Neuronal stem cell (in vitro differentiated cells): ENCODE measurements around the gene KRTAP4-5.
"Not testable (repeated sequence)": the region's sequence is repeated elsewhere in the genome, so short reads cannot be mapped to it uniquely, and the experiment has no call there.

Source experiments
- DNase-seq: peaks from one replicate; pipeline ENCODE4 v3.0.0-alpha.2; 2013; ENCODE audit warnings: low spot score
- H2AFZ ChIP-seq: one replicate; pipeline ENCODE4 v1.6.1; 2013; ENCODE audit warnings: mild to moderate bottlenecking, low read length, inconsistent platforms
- H2AK5ac ChIP-seq: 2 replicates; pipeline ENCODE4 v1.6.1; 2013; ENCODE audit warnings: low read depth, mild to moderate bottlenecking, inconsistent platforms, low read length, moderate library complexity, mixed read lengths
- H2BK120ac ChIP-seq: 2 replicates; pipeline ENCODE4 v1.6.1; 2013; ENCODE audit warnings: low read depth, mild to moderate bottlenecking, inconsistent platforms, low read length, moderate library complexity, mixed read lengths
- H2BK12ac ChIP-seq: one replicate; pipeline ENCODE4 v1.6.1; 2013; ENCODE audit warnings: low read length, inconsistent platforms
- H2BK15ac ChIP-seq: 2 replicates; pipeline ENCODE4 v1.6.1; 2013; ENCODE audit warnings: mild to moderate bottlenecking, low read length, inconsistent platforms, mixed read lengths
- H2BK5ac ChIP-seq: one replicate; pipeline ENCODE4 v1.6.1; 2013; ENCODE audit warnings: inconsistent platforms, mild to moderate bottlenecking, low read length, moderate library complexity
- H3K14ac ChIP-seq: one replicate; pipeline ENCODE4 v1.6.1; 2013; ENCODE audit warnings: low read length, inconsistent platforms
- H3K18ac ChIP-seq: 2 replicates; pipeline ENCODE4 v1.6.1; 2013; ENCODE audit warnings: low read length, inconsistent platforms
- H3K23ac ChIP-seq: 2 replicates; pipeline ENCODE4 v1.6.1; 2013; ENCODE audit warnings: low read depth, mild to moderate bottlenecking, mixed read lengths, low read length, inconsistent platforms; ENCODE audit not compliant: poor library complexity
- H3K27ac ChIP-seq: replicated peaks from 3 replicates; pipeline ENCODE4 v1.5.1; 2013; ENCODE audit warnings: low read length, inconsistent platforms
- H3K27me3 ChIP-seq, 3 experiments: 2 replicates each; pipeline ENCODE4 v1.6.1; 2013; ENCODE audit warnings: low read length in 3 of 3, mild to moderate bottlenecking in 2 of 3, inconsistent platforms in 1 of 3, low read depth in 1 of 3, mixed read lengths in 1 of 3, moderate library complexity in 1 of 3; ENCODE audit not compliant: control insufficient read depth in 3 of 3, insufficient read depth in 3 of 3
- H3K36me3 ChIP-seq, 2 donors: replicated peaks in 1 of 2; 2 replicates each; pipeline ENCODE4 v1.6.1; 2013; ENCODE audit warnings: low read length in 2 of 2; ENCODE audit not compliant: control insufficient read depth in 2 of 2, insufficient read depth in 2 of 2
- H3K4ac ChIP-seq: 2 replicates; pipeline ENCODE4 v1.6.1; 2013; ENCODE audit warnings: inconsistent platforms, mild to moderate bottlenecking, low read length, moderate library complexity
- H3K4me1 ChIP-seq, 2 donors: 1 replicate in 1 of 2; 2 replicates in 1 of 2; pipeline ENCODE4 v1.6.1; 2013; ENCODE audit warnings: low read length in 2 of 2, low read depth in 1 of 2; ENCODE audit not compliant: control insufficient read depth in 2 of 2, insufficient read depth in 1 of 2
- H3K4me2 ChIP-seq: one replicate; pipeline ENCODE4 v1.6.1; 2013; ENCODE audit warnings: mild to moderate bottlenecking, low read length, inconsistent platforms; ENCODE audit not compliant: insufficient read depth, poor library complexity, severe bottlenecking
- H3K4me3 ChIP-seq, 2 donors: 2 replicates each; pipeline ENCODE4 v1.5.1; 2013; ENCODE audit warnings: low read length in 2 of 2, mild to moderate bottlenecking in 2 of 2, inconsistent platforms in 1 of 2, moderate library complexity in 1 of 2
- H3K79me1 ChIP-seq: one replicate; pipeline ENCODE4 v1.6.1; 2013; ENCODE audit warnings: low read depth, mild to moderate bottlenecking, inconsistent platforms, low read length, moderate library complexity
- H3K9ac ChIP-seq: one replicate; pipeline ENCODE4 v1.6.1; 2013; ENCODE audit warnings: mild to moderate bottlenecking, low read depth, low read length, inconsistent platforms; ENCODE audit not compliant: poor library complexity
- H3K9me3 ChIP-seq, 2 donors: replicated peaks in 1 of 2; 2 replicates each; pipeline versions ENCODE3 to v1.6.1; 2013; ENCODE audit warnings: low read length in 2 of 2, mild to moderate bottlenecking in 2 of 2, inconsistent platforms in 1 of 2, low read depth in 1 of 2, mixed read lengths in 1 of 2, moderate library complexity in 1 of 2; ENCODE audit not compliant: control insufficient read depth in 2 of 2, insufficient read depth in 1 of 2
- H4K8ac ChIP-seq: one replicate; pipeline ENCODE4 v1.6.1; 2013; ENCODE audit warnings: low read depth, mild to moderate bottlenecking, inconsistent platforms, low read length, moderate library complexity
- H4K91ac ChIP-seq: one replicate; pipeline ENCODE4 v1.6.1; 2013; ENCODE audit warnings: low read length, low read depth, mild to moderate bottlenecking, inconsistent platforms; ENCODE audit not compliant: poor library complexity
- WGBS, 2 donors: extraction: QIAGEN DNeasy Blood & Tissue Kit; methylation state at CpG; one replicate each; pipeline ENCODE4 v1.1.7; 2013; ENCODE audit warnings: missing lambda C conversion rate in 2 of 2, mixed read lengths in 1 of 2; ENCODE audit not compliant: insufficient read length in 2 of 2, insufficient replicate concordance in 1 of 2; ENCODE audit errors: extremely low coverage in 2 of 2; 5-methylcytosine and 5-hydroxymethylcytosine counted together

The KRTAP4-5 gene

GRCh38 chr17:41160190-41160589 lies 10.6 kb upstream of the KRTAP4-5 start:
- not testable (repeated sequence) for H3K36me3 ChIP-seq

GRCh38 chr17:41153856-41154255 lies 4.2 kb upstream of the KRTAP4-5 start:
- Histone ChIP-seq H2BK5ac (no peak overlapping the region), H2BK12ac (no peak overlapping the region), H3K27me3 (no peaks in the 10 kb centered on the region), H3K9me3 (no peaks in the 10 kb centered on the region), H3K14ac (no peak overlapping the region), H3K23ac (no peak overlapping the region), H4K8ac (no peak overlapping the region), H3K9ac (no peak overlapping the region), H3K27ac (no peak overlapping the region), H2BK120ac (no peak overlapping the region), H3K4me2 (no peak overlapping the region), H2AK5ac (no peak overlapping the region), H3K36me3 (no peaks in the 10 kb centered on the region), H3K79me1 (no peaks in the 10 kb centered on the region), H3K4ac (no peak overlapping the region), H3K18ac (no peak overlapping the region), H2AFZ (no peak overlapping the region), H3K4me3 (no peak overlapping the region), H4K91ac (no peak overlapping the region), H3K4me1 (no peaks in the 10 kb centered on the region), H2BK15ac (no peak overlapping the region)
- WGBS, 2 donors, result no CpG with 5 or more reads among the region's 2 CpGs
- DNase-seq, result no peak

More at GRCh38 chr17:41160190-41160589, 10.6 kb upstream of the KRTAP4-5 start:
- H4K91ac ChIP-seq, H2BK120ac ChIP-seq, H3K4me2 ChIP-seq, H2BK12ac ChIP-seq, H2BK15ac ChIP-seq, H2AK5ac ChIP-seq, H3K9me3 ChIP-seq, H4K8ac ChIP-seq, H3K4me1 ChIP-seq, H2AFZ ChIP-seq, H3K4me3 ChIP-seq, H3K27ac ChIP-seq, DNase-seq, H3K14ac ChIP-seq, H3K79me1 ChIP-seq, H2BK5ac ChIP-seq, H3K27me3 ChIP-seq: not testable (repeated sequence)
- peak overlapping the region; percentile 5 for H3K23ac ChIP-seq
- peak overlapping the region; percentile 84 for H3K4ac ChIP-seq
- WGBS, 2 donors, result no CpG with 5 or more reads among the region's 3 CpGs
- peak overlapping the region; percentile 0 for H3K9ac ChIP-seq
- peak overlapping the region; percentile 5 for H3K18ac ChIP-seq

GRCh38 chr17:41151525-41151924 lies 1.9 kb upstream of the KRTAP4-5 start:
- Histone ChIP-seq H3K18ac (no peak overlapping the region), H2BK120ac (no peak overlapping the region), H3K79me1 (no peaks in the 10 kb centered on the region), H3K27ac (no peak overlapping the region), H3K36me3 (no peaks in the 10 kb centered on the region), H2AFZ (no peak overlapping the region), H2BK5ac (no peak overlapping the region), H2AK5ac (no peak overlapping the region), H3K4me2 (no peak overlapping the region), H3K4me1 (no peaks in the 10 kb centered on the region), H3K14ac (no peak overlapping the region), H3K4ac (no peak overlapping the region), H4K91ac (no peak overlapping the region), H2BK15ac (no peak overlapping the region), H3K9ac (no peak overlapping the region), H3K23ac (no peak overlapping the region), H3K9me3 (no peaks in the 10 kb centered on the region), H2BK12ac (no peak overlapping the region), H3K27me3 (no peaks in the 10 kb centered on the region), H3K4me3 (no peak overlapping the region), H4K8ac (no peak overlapping the region)
- no peak for DNase-seq
- WGBS, 2 donors, result no CpG with 5 or more reads among the region's 2 CpGs

- no peak overlapping the region for H3K14ac ChIP-seq
- H2BK120ac ChIP-seq, result no peak overlapping the region
- H3K9me3 ChIP-seq, result no peaks in the 10 kb centered on the region
- WGBS, 2 donors, result no CpG with 5 or more reads among the region's 4 CpGs
- no peak overlapping the region for H2AK5ac ChIP-seq
- H3K27ac ChIP-seq, result no peak overlapping the region
- no peak overlapping the region for H2BK15ac ChIP-seq
- H4K91ac ChIP-seq, result no peak overlapping the region
- H3K18ac ChIP-seq, result no peak overlapping the region
- no peaks in the 10 kb centered on the region for H3K36me3 ChIP-seq
- H3K4me2 ChIP-seq, result no peak overlapping the region
- no peak overlapping the region for H3K4ac ChIP-seq
- H2AFZ ChIP-seq, result no peak overlapping the region
- H2BK12ac ChIP-seq, result no peak overlapping the region
- DNase-seq, result no peak
- H4K8ac ChIP-seq, result no peak overlapping the region
- no peaks in the 10 kb centered on the region for H3K79me1 ChIP-seq
- H3K27me3 ChIP-seq, result no peaks in the 10 kb centered on the region
- H3K23ac ChIP-seq, result no peak overlapping the region
- H3K9ac ChIP-seq, result no peak overlapping the region
- no peak overlapping the region for H2BK5ac ChIP-seq
- no peaks in the 10 kb centered on the region for H3K4me1 ChIP-seq
- H3K4me3 ChIP-seq, result no peak overlapping the region
Observed at GRCh38 chr17:41150026-41150425, 401 bp upstream of the KRTAP4-5 start.
